Neural cell (in vitro differentiated cells): ENCODE data around the gene ANP32B.

Experiments
- EZH2 ChIP-seq: fragments of 200-600, 300-800 bp; shearing (Covaris generic), sonication (generic); IDR thresholded peaks from 2 replicates; pipeline ENCODE4 v1.6.1; 2014; ENCODE audit warnings: antibody characterized with exemption, low read length, borderline replicate concordance, mild to moderate bottlenecking; ENCODE audit not compliant: insufficient read depth, poor library complexity, severe bottlenecking
- SMC3 ChIP-seq: fragments of 450-650 bp; conservative IDR thresholded peaks from 2 replicates; pipeline ENCODE4 v1.6.1; 2014; ENCODE audit warnings: antibody characterized with exemption, mild to moderate bottlenecking, moderate library complexity; ENCODE audit not compliant: poor library complexity
- TAF1 ChIP-seq: IDR thresholded peaks from 2 replicates; pipeline ENCODE4 v1.6.1; 2012; ENCODE audit warnings: low read depth
- TF ChIP-seq, protein P1 (sequence below): fragments of 450-650 bp; IDR thresholded peaks from 2 replicates; pipeline ENCODE4 v1.5.1; 2014; ENCODE audit warnings: antibody characterized with exemption, mild to moderate bottlenecking, moderate library complexity; ENCODE audit not compliant: poor library complexity, severe bottlenecking

- no peak for TF ChIP-seq TAF1
- TF ChIP-seq EZH2 = no peak
- TF ChIP-seq, protein P1, sequence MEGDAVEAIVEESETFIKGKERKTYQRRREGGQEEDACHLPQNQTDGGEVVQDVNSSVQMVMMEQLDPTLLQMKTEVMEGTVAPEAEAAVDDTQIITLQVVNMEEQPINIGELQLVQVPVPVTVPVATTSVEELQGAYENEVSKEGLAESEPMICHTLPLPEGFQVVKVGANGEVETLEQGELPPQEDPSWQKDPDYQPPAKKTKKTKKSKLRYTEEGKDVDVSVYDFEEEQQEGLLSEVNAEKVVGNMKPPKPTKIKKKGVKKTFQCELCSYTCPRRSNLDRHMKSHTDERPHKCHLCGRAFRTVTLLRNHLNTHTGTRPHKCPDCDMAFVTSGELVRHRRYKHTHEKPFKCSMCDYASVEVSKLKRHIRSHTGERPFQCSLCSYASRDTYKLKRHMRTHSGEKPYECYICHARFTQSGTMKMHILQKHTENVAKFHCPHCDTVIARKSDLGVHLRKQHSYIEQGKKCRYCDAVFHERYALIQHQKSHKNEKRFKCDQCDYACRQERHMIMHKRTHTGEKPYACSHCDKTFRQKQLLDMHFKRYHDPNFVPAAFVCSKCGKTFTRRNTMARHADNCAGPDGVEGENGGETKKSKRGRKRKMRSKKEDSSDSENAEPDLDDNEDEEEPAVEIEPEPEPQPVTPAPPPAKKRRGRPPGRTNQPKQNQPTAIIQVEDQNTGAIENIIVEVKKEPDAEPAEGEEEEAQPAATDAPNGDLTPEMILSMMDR = no peak
- no peak for TF ChIP-seq SMC3
These were observed 41.8 kb upstream of the ANP32B start for GRCh38 chr9:97941323-97941722.
